ENCODE results near the gene TOR4A. TPM values are rescaled to one million over a fixed set of nuclear protein-coding genes. Genes with fewer than 3 reads are reported as not detected.

Gene TOR4A
- total RNA-seq = 1 to 10 TPM; 1.6 to 7.3 TPM

GRCh38 chr9:137277329-137278041 is at the start of gene TOR4A:
TOR4A (plus strand) TSS chr9:137277726; CDS start chr9:137278690, 964 bp downstream.
- H3K36me3 ChIP-seq = peaks cover 0 to 7% of the 10 kb centered on the region in 2 donors
- H3K4me1 ChIP-seq (replicated peaks) = peaks cover 13% of the 10 kb centered on the region
- DNase-seq (ENCODE audit: low spot score) = no peak
- TF ChIP-seq POLR2AphosphoS5 (IDR thresholded peaks at IDR 0.05) (no peak), POLR2A (IDR thresholded peaks at IDR 0.05) (peak; percentile 25)
- TF ChIP-seq, protein P1, sequence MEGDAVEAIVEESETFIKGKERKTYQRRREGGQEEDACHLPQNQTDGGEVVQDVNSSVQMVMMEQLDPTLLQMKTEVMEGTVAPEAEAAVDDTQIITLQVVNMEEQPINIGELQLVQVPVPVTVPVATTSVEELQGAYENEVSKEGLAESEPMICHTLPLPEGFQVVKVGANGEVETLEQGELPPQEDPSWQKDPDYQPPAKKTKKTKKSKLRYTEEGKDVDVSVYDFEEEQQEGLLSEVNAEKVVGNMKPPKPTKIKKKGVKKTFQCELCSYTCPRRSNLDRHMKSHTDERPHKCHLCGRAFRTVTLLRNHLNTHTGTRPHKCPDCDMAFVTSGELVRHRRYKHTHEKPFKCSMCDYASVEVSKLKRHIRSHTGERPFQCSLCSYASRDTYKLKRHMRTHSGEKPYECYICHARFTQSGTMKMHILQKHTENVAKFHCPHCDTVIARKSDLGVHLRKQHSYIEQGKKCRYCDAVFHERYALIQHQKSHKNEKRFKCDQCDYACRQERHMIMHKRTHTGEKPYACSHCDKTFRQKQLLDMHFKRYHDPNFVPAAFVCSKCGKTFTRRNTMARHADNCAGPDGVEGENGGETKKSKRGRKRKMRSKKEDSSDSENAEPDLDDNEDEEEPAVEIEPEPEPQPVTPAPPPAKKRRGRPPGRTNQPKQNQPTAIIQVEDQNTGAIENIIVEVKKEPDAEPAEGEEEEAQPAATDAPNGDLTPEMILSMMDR (IDR thresholded peaks at IDR 0.05) = no peak
- WGBS = 41% methylated on average over 25 of the region's 25 CpGs
- H3K9me3 ChIP-seq = no peaks in the 10 kb centered on the region
- intact Hi-C loops (cut with DNase I) = no loop called here
- H3K4me3 ChIP-seq = peak within 1 kb of the TSS; percentile 16 to 18
- peaks cover 3% of the 10 kb centered on the region for H3K27me3 ChIP-seq (replicated peaks; ENCODE audit: insufficient read depth)
- H3K27ac ChIP-seq = peak within 1 kb of the TSS; percentile 27 to 41

DNA sequence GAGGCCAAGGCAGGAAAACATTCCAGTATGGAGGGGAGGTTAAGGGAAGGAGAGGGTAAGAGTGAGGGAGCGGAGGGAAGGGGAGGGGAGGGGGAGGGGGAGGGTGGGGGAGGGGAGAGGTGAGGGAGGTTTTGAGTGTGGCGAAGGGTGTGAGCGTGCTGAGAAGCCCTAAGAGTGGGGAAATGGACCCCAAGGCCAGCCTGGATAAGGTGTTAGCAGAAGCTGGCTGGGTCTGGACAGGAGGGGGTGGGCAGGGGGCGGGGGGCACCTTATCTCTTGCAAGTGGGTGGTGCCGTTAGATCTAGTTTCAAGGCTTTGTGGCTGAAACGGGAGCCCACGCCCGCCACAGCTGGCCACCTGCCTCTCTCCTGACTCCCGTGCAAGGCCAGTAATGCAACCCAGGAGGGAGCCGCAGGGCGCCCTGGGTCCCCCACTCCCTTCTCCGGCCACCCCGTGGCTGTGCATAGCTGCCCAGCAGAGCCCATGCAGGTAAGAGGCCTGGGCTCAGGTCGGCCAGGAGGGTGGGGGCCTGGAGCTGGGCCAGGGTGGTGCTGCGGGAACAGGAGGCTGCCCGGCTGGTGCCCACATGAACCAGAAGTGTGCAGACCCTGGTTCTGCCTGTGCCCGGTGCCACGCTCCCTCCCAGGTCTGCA is 49.5 kb upstream of the TOR4A start:
- WGBS = 37% methylated on average over 18 of the region's 18 CpGs
- Histone ChIP-seq H3K9me3 (no peaks in the 10 kb centered on the region), H3K4me3 (no peak overlapping the region), H3K27me3 (replicated peaks; ENCODE audit: insufficient read depth) (peaks cover 4% of the 10 kb centered on the region), H3K36me3 (no peaks in the 10 kb centered on the region), H3K4me1 (replicated peaks) (peaks cover 4% of the 10 kb centered on the region), H3K27ac (no peak overlapping the region)
- no peak for DNase-seq (ENCODE audit: low spot score)
- intact Hi-C loops (cut with DNase I) = loop anchor here (5.0 kb wide), 1 partner anchor 111 kb away; no protein-coding TSS in a partner anchor
- TF ChIP-seq POLR2A (IDR thresholded peaks at IDR 0.05) (no peak), POLR2AphosphoS5 (IDR thresholded peaks at IDR 0.05) (no peak)
- TF ChIP-seq, protein P1 (IDR thresholded peaks at IDR 0.05) = no peak

GRCh38 chr9:137228506-137228967 is 49.0 kb upstream of the TOR4A start:
- no peak overlapping the region for H3K4me3 ChIP-seq
- DNase-seq (ENCODE audit: low spot score) = no peak
- H3K4me1 ChIP-seq (replicated peaks) = peaks cover 4% of the 10 kb centered on the region
- H3K27ac ChIP-seq = no peak overlapping the region
- intact Hi-C loops (cut with DNase I) = loop anchor here (5.0 kb wide), 1 partner anchor 111 kb away; no protein-coding TSS in a partner anchor
- WGBS = 60% methylated on average over 21 of the region's 29 CpGs
- peaks cover 4% of the 10 kb centered on the region for H3K27me3 ChIP-seq (replicated peaks; ENCODE audit: insufficient read depth)
- TF ChIP-seq POLR2AphosphoS5 (IDR thresholded peaks at IDR 0.05) (no peak), POLR2A (IDR thresholded peaks at IDR 0.05) (no peak)
- no peaks in the 10 kb centered on the region for H3K9me3 ChIP-seq
- H3K36me3 ChIP-seq = no peaks in the 10 kb centered on the region

- H3K27me3 ChIP-seq (replicated peaks; ENCODE audit: insufficient read depth) = peaks cover 4% of the 10 kb centered on the region
- H3K9me3 ChIP-seq = no peaks in the 10 kb centered on the region
- no peaks in the 10 kb centered on the region for H3K36me3 ChIP-seq
- TF ChIP-seq, protein P1 (IDR thresholded peaks at IDR 0.05) = no peak
- TF ChIP-seq POLR2A (IDR thresholded peaks at IDR 0.05) (no peak), POLR2AphosphoS5 (IDR thresholded peaks at IDR 0.05) (no peak)
- no peak for DNase-seq (ENCODE audit: low spot score)
- intact Hi-C loops (cut with DNase I) = loop anchor here (5.0 kb wide), 1 partner anchor 112 kb away; no protein-coding TSS in a partner anchor
- H3K27ac ChIP-seq = no peak overlapping the region
- 49% methylated on average over 21 of the region's 27 CpGs for WGBS
- no peak overlapping the region for H3K4me3 ChIP-seq
- H3K4me1 ChIP-seq (replicated peaks) = peaks cover 4% of the 10 kb centered on the region
Measured at GRCh38 chr9:137228968-137229896, 48.3 kb upstream of the TOR4A start.

All from prostate gland (tissue), 2 donors.